K562 (cell line): ENCODE data around the gene NTN4. TPM values are rescaled to one million over a fixed set of nuclear protein-coding genes. Genes with fewer than 3 reads are reported as not detected.

ENCODE experiments used
- ATAC-seq: fragments of 200-7000 bp; cut with Tn5 transposase; 3 replicates; pipeline ENCODE4 v1.9.1; 2020; ENCODE audit warnings: moderate library complexity
- BruUV-seq: library from RNA; stranded (reverse); fragments of 400-500 nt; replicated peaks from 2 replicates; lab custom pipeline; 2021; lab: Mats Ljungman, UMichigan
- CTCF ChIA-PET: fragments of 300-600 bp; formaldehyde crosslinking; extraction: SDS; loops from one replicate; lab custom pipeline; 2021; ENCODE audit warnings: low intra/inter-chr PET ratio; lab: Yijun Ruan, JAX
- POLR2A ChIA-PET: fragments of 300-600, 350-650 bp; sonication (Branson Sonifier 250); formaldehyde crosslinking; extraction: SDS; loops from one replicate; lab custom pipeline; 2021; ENCODE audit warnings: antibody characterized with exemption, inconsistent platforms; lab: Yijun Ruan, JAX
- DNase-seq, 4 experiments: peaks; one replicate each; pipeline versions ENCODE4 v3.0.0 to v3.0.0-alpha.2; 2011 to 2018; ENCODE audit warnings: low spot score in 3 of 4, mixed read lengths in 3 of 4; ENCODE audit errors: extremely low read depth in 1 of 4
- FAIRE-seq: peaks from 2 replicates; lab custom pipeline; 2011; peaks lifted over from hg19 to GRCh38; lab: Jason Lieb, UNC
- H2AFZ ChIP-seq: 2 replicates; pipeline ENCODE4 v1.6.0; 2011; ENCODE audit warnings: low read depth, low read length, control low read depth, inconsistent platforms
- H3K27ac ChIP-seq: fragments of 200-600 bp; 3 replicates; pipeline ENCODE4 v1.8.0; 2011; ENCODE audit warnings: low read depth, mild to moderate bottlenecking, control low read depth, inconsistent platforms, low read length, moderate library complexity, mixed read lengths; ENCODE audit errors: extremely low read depth
- H3K27me3 ChIP-seq, 2 experiments: fragments of 300-600 bp in 1 of 2; 2 replicates in 1 of 2; 3 replicates in 1 of 2; pipeline versions ENCODE4 v1.6.0 to v1.8.0; 2011; ENCODE audit warnings: inconsistent platforms in 2 of 2, low read length in 2 of 2, mild to moderate bottlenecking in 1 of 2, mixed read lengths in 1 of 2, moderate library complexity in 1 of 2; ENCODE audit not compliant: control insufficient read depth in 2 of 2, insufficient read depth in 2 of 2
- H3K36me3 ChIP-seq: fragments of 300-600 bp; 3 replicates; pipeline ENCODE4 v1.8.0; 2011; ENCODE audit warnings: mild to moderate bottlenecking, low read length, inconsistent platforms; ENCODE audit not compliant: control insufficient read depth, insufficient read depth
- H3K4me1 ChIP-seq, 2 experiments: fragments of 200-600 bp in 1 of 2; replicated peaks in 1 of 2; 2 replicates in 1 of 2; 3 replicates in 1 of 2; pipeline versions ENCODE4 v1.5.1 to v1.8.0; 2011; ENCODE audit warnings: inconsistent platforms in 2 of 2, low read length in 2 of 2, mild to moderate bottlenecking in 1 of 2, mixed read lengths in 1 of 2, moderate library complexity in 1 of 2; ENCODE audit not compliant: control insufficient read depth in 2 of 2, insufficient read depth in 2 of 2
- H3K4me2 ChIP-seq: 2 replicates; pipeline ENCODE4 v1.6.1; 2011; ENCODE audit warnings: low read length, control low read depth, inconsistent platforms, mixed read lengths; ENCODE audit not compliant: insufficient read depth
- H3K4me3 ChIP-seq: fragments of 200-600 bp; sonication (generic), shearing (Covaris generic); 2 replicates; pipeline ENCODE4 v1.5.1; 2016; ENCODE audit warnings: control low read depth, inconsistent platforms
- H3K79me2 ChIP-seq: fragments of 200-600 bp; 3 replicates; pipeline ENCODE4 v1.8.0; 2011; ENCODE audit warnings: low read length, inconsistent platforms; ENCODE audit not compliant: control insufficient read depth, insufficient read depth
- H3K9ac ChIP-seq, 2 experiments: 2 replicates each; pipeline versions ENCODE4 v1.6.0 to v1.6.1; 2011; ENCODE audit warnings: low read depth in 2 of 2, low read length in 2 of 2, control low read depth in 1 of 2, inconsistent platforms in 1 of 2, mild to moderate bottlenecking in 1 of 2, mixed read lengths in 1 of 2; ENCODE audit not compliant: insufficient read depth in 1 of 2
- H3K9me1 ChIP-seq: one replicate; pipeline ENCODE4 v1.6.0; 2011; ENCODE audit warnings: inconsistent platforms, mild to moderate bottlenecking, low read length, moderate library complexity; ENCODE audit not compliant: control insufficient read depth, insufficient read depth
- H3K9me3 ChIP-seq: replicated peaks from 2 replicates; pipeline ENCODE4 v1.5.1; 2011; ENCODE audit warnings: low read depth, low read length, inconsistent platforms; ENCODE audit not compliant: control insufficient read depth, insufficient read depth
- H4K20me1 ChIP-seq: replicated peaks from 2 replicates; pipeline ENCODE4 v1.6.1; 2011; ENCODE audit warnings: low read length, inconsistent platforms, mixed read lengths; ENCODE audit not compliant: control insufficient read depth, insufficient read depth
- ATF7 ChIP-seq: fragments of 450-650 bp; IDR thresholded peaks from 2 replicates; pipeline ENCODE4 v1.7.1; 2014; ENCODE audit warnings: mild to moderate bottlenecking, moderate library complexity
- CBFB ChIP-seq: sonication (generic); formaldehyde crosslinking; IDR thresholded peaks from 2 replicates; pipeline ENCODE4 v1.4.0; 2020; ENCODE audit warnings: mild to moderate bottlenecking, missing genetic modification reagents
- CREM ChIP-seq: IDR thresholded peaks from 2 replicates; pipeline ENCODE4 v1.6.1; 2014; ENCODE audit warnings: antibody characterized with exemption, low read depth
- CTCF ChIP-seq, 3 experiments: IDR thresholded peaks in 2 of 3; conservative IDR thresholded peaks in 1 of 3; 2 replicates each; pipeline ENCODE4 v1.5.1; 2011 to 2012; ENCODE audit warnings: low read length in 3 of 3, mild to moderate bottlenecking in 3 of 3, control low read depth in 2 of 3, improper control_type of control experiment in 1 of 3, inconsistent platforms in 1 of 3, low read depth in 1 of 3, mixed read lengths in 1 of 3, moderate library complexity in 1 of 3; ENCODE audit not compliant: insufficient read depth in 2 of 3
- CTCFL ChIP-seq: IDR thresholded peaks from 2 replicates; pipeline ENCODE4 v1.6.1; 2011; ENCODE audit warnings: borderline replicate concordance, low read depth, mild to moderate bottlenecking, moderate library complexity, low read length; ENCODE audit not compliant: insufficient read depth, poor library complexity, severe bottlenecking
- EGR1 ChIP-seq: fragments of 450-650 bp; conservative IDR thresholded peaks from 2 replicates; pipeline ENCODE4 v1.6.1; 2017; ENCODE audit warnings: mild to moderate bottlenecking
- FOXJ2 ChIP-seq: fragments of 200-800 bp; sonication (Bioruptor generic); IDR thresholded peaks from 2 replicates; pipeline ENCODE4 v1.6.1; 2016; ENCODE audit warnings: missing genetic modification characterization, missing compliant biosample characterization
- PHTF2 ChIP-seq: fragments of 250-450 bp; sonication (Bioruptor Pico); IDR thresholded peaks from 2 replicates; pipeline ENCODE4 v1.5.0; 2021; ENCODE audit warnings: mild to moderate bottlenecking
- POLR2A ChIP-seq: fragments of 450-650 bp; conservative IDR thresholded peaks from 2 replicates; pipeline ENCODE4 v1.6.1; 2016
- RAD21 ChIP-seq, 2 experiments: fragments of 250-450 bp in 1 of 2; fragments of 450-650 bp in 1 of 2; sonication (Bioruptor Pico) in 1 of 2; formaldehyde crosslinking in 1 of 2; IDR thresholded peaks in 1 of 2; conservative IDR thresholded peaks in 1 of 2; 2 replicates each; pipeline versions ENCODE4 v1.4.0 to v1.8.0; 2020 to 2022; ENCODE audit warnings: mild to moderate bottlenecking in 2 of 2, moderate library complexity in 1 of 2
- RFX1 ChIP-seq: fragments of 450-650 bp; IDR thresholded peaks from 2 replicates; pipeline ENCODE4 v1.6.1; 2016; ENCODE audit warnings: mild to moderate bottlenecking, moderate library complexity
- SMARCA5 ChIP-seq: fragments of 450-650 bp; IDR thresholded peaks from 2 replicates; pipeline ENCODE4 v1.6.1; 2016
- U2AF1 ChIP-seq: fragments of 200-400 bp; formaldehyde crosslinking; optimal IDR thresholded peaks from 2 replicates; pipeline ENCODE3; 2017; ENCODE audit warnings: mild to moderate bottlenecking, low read depth, low read length, moderate library complexity
- ZBTB33 ChIP-seq: sonication (generic); formaldehyde crosslinking; IDR thresholded peaks from 2 replicates; pipeline ENCODE4 v1.8.1; 2023; ENCODE audit warnings: mild to moderate bottlenecking, missing genetic modification reagents
- ZNF165 ChIP-seq: fragments of 250-450 bp; sonication (Bioruptor Pico); IDR thresholded peaks from 2 replicates; pipeline ENCODE4 v1.4.0; 2020; ENCODE audit warnings: borderline replicate concordance
- ZNF436 ChIP-seq: fragments of 250-450, 450-650 bp; sonication (Bioruptor Pico); formaldehyde crosslinking; IDR thresholded peaks from 2 replicates; pipeline ENCODE4 v1.7.0; 2020; ENCODE audit warnings: mild to moderate bottlenecking
- WGBS: fragments of 100-300 bp; shearing (Covaris generic); methylation state at CpG from one replicate; pipeline ENCODE4 v1.1.6; 2016; ENCODE audit warnings: low coverage, mixed read lengths; ENCODE audit not compliant: insufficient coverage; ENCODE audit errors: missing lambda C conversion rate; 5-methylcytosine and 5-hydroxymethylcytosine counted together
- in situ Hi-C: fragments of 300-500 bp; cut with MboI; formaldehyde crosslinking; loops from 4 replicates; pipeline ENCODE4 v1.15.0; 2018; ENCODE audit warnings: inconsistent platforms, mixed read lengths
- intact Hi-C: fragments of 100-400 bp; cut with micrococcal nuclease; formaldehyde crosslinking; loops from 2 replicates; pipeline ENCODE4 v1.14.2; 2022
- polyA plus RNA-seq, 8 experiments: library from polyadenylated mRNA; depleted of rRNA in 4 of 8; stranded (reverse) in 5 of 8; unstranded in 3 of 8; fragments of >200 nt; fragmentation: Nextera tagmentation in 2 of 8; fragmentation: Illumina TruSeq in 1 of 8; extraction: Ambion mirVana in 2 of 8; extraction: Trizol in 1 of 8; gene quantifications; 2 replicates each; pipeline versions ENCODE4 v1.2.1 to v1.2.3, GENCODE V29; 2011 to 2014; ENCODE audit warnings: inconsistent platforms in 1 of 8, missing spikeins in 1 of 8
- total RNA-seq, 7 experiments: library from RNA; depleted of rRNA in 6 of 7; stranded (reverse); fragments of >200 nt in 6 of 7; fragmentation: Illumina TruSeq in 2 of 7; extraction: Trizol in 2 of 7; gene quantifications; 2 replicates each; pipeline versions ENCODE4 v1.2.1 to v1.2.3, GENCODE V29; 2011 to 2021; ENCODE audit warnings: low replicate concordance in 1 of 7

The NTN4 gene
- total and polyA plus RNA-seq, 9 of the 15 experiments (the other 6 are each of a cell fraction or from before 2014, with no cell fraction given): 0.13 TPM; not detected in 8

- 10% methylated on average over 15 of the region's 18 CpGs for WGBS
- Histone ChIP-seq H2AFZ (no peak overlapping the region), H3K9me3 (no peaks in the 10 kb centered on the region), H3K27me3 (peaks cover 7 to 13% of the 10 kb centered on the region in 2 experiments; a peak in 3 of 5 replicates), H3K4me2 (no peak overlapping the region), H3K9me1 (no peaks in the 10 kb centered on the region), H3K27ac (no peak overlapping the region), H3K79me2 (no peaks in the 10 kb centered on the region), H4K20me1 (no peaks in the 10 kb centered on the region), H3K4me3 (no peak overlapping the region), H3K4me1 (no peaks in the 10 kb centered on the region; a peak in 1 of 5 replicates), H3K9ac (no peak overlapping the region), H3K36me3 (no peaks in the 10 kb centered on the region)
- ChIA-PET POLR2A (interaction anchor here (0.7 kb wide), 1 partner anchor 1285 kb away, joined by 3 read pairs; no protein-coding TSS in a partner anchor), CTCF (no interaction called here)
- ATAC-seq: peak; percentile 98
- intact Hi-C loops: loop anchor here (1.0 to 10.0 kb wide), 2 partner anchors 192 to 371 kb away; partner anchors contain the start of gene HAL
- in situ Hi-C loops: loop anchor here (10.0 to 25.0 kb wide), 2 partner anchors 191 to 889 kb away; no protein-coding TSS in a partner anchor
- DNase-seq: peak; percentile 60 to 68 (median 62)
- FAIRE-seq: peak; percentile 88
- no TSS peak for BruUV-seq
- TF ChIP-seq CBFB (CRISPR knock-in tag) (no peak), EGR1 (peak; percentile 92), ZNF165 (CRISPR knock-in tag) (no peak), CTCFL (peak; percentile 29), ZNF436 (CRISPR knock-in tag) (no peak), ZBTB33 (no peak), U2AF1 (no peak), CTCF (IDR thresholded peaks at IDR 0.05 in 2 of 3, conservative IDR thresholded peaks at IDR 0.05 in 1 of 3; ENCODE audit: insufficient read depth in 2 of 3, low read depth in 1 of 3, low read length in 3 of 3) (peak; percentile 73 to 81 (median 76)), POLR2A (no peak), SMARCA5 (no peak), RAD21 (CRISPR knock-in tag; conservative IDR thresholded peaks at IDR 0.05 in 1 of 2, IDR thresholded peaks at IDR 0.05 in 1 of 2) (peak; percentile 34 to 68), PHTF2 (no peak), ATF7 (no peak), CREM (peak; percentile 15; the same call in 1 of the 2 replicates), RFX1 (no peak), FOXJ2 (no peak)
These were observed 166.9 kb downstream of the NTN4 start for GRCh38 chr12:95623554-95624170.
